CD4-positive, alpha-beta T cell treated with Interleukin-4 for 1 hour (primary cell): ENCODE data around the gene CCR4.

Source experiments
- DNase-seq, 2 donors: peaks; one replicate each; pipeline ENCODE4 v3.0.0-alpha.2; 2020 to 2022

CCR4 gene

GRCh38 chr3:32989171-32989570 lies 37.7 kb downstream of the CCR4 start:
- DNase-seq: peak in 1 of 2 donors; percentile 32

GRCh38 chr3:32990116-32990515 lies 38.7 kb downstream of the CCR4 start:
- no peak for DNase-seq

GRCh38 chr3:32991781-32992180 lies 40.3 kb downstream of the CCR4 start:
- DNase-seq: no peak

- DNase-seq: no peak
Measured at GRCh38 chr3:32992310-32992686, 40.9 kb downstream of the CCR4 start.

GRCh38 chr3:32994045-32994444 lies 42.6 kb downstream of the CCR4 start:
- DNase-seq: no peak

- no peak for DNase-seq
Measured at GRCh38 chr3:32995098-32995497, 43.7 kb downstream of the CCR4 start.

GRCh38 chr3:32996048-32996754 lies 44.8 kb downstream of the CCR4 start:
- DNase-seq: no peak

- no peak for DNase-seq
Measured at GRCh38 chr3:32996755-32997091, 45.3 kb downstream of the CCR4 start.

GRCh38 chr3:32998631-32999451 lies 47.4 kb downstream of the CCR4 start:
- peak in 1 of 2 donors; percentile 40 for DNase-seq

GRCh38 chr3:33000691-33001385 lies 49.4 kb downstream of the CCR4 start:
- DNase-seq: no peak

- DNase-seq: peak in 1 of 2 donors; percentile 38
Measured at GRCh38 chr3:33001889-33002288, 50.4 kb downstream of the CCR4 start.

- DNase-seq: no peak
Measured at GRCh38 chr3:33003308-33003707, 51.9 kb downstream of the CCR4 start.

GRCh38 chr3:33004205-33004604 lies 52.8 kb downstream of the CCR4 start:
- no peak for DNase-seq

- no peak for DNase-seq
Measured at GRCh38 chr3:33004961-33005360, 53.5 kb downstream of the CCR4 start.
